GM04503 (cell line): ENCODE measurements around the gene GSTM3.
"Not testable (repeated sequence)": the region's sequence is repeated elsewhere in the genome, so short reads cannot be mapped to it uniquely, and the experiment has no call there.

ENCODE experiments used
- DNase-seq: peaks from one replicate; pipeline ENCODE4 v3.0.0-alpha.2; 2012; ENCODE audit warnings: low read depth

The GSTM3 gene

GRCh38 chr1:109695138-109695537 is 45.7 kb downstream of the GSTM3 start:
- not testable (repeated sequence) for DNase-seq

GRCh38 chr1:109694400-109694799 is 46.4 kb downstream of the GSTM3 start:
- DNase-seq: not testable (repeated sequence)

- no peak for DNase-seq
Observed at GRCh38 chr1:109691759-109692158, 49.1 kb downstream of the GSTM3 start.

GRCh38 chr1:109689844-109690405 is 50.9 kb downstream of the GSTM3 start:
- DNase-seq: no peak

- DNase-seq: no peak
Observed at GRCh38 chr1:109687641-109688499, 53.0 kb downstream of the GSTM3 start, which contains the start of gene GSTM1. Gene GSTM1 (plus strand): TSS chr1:109687817. CDS start chr1:109687874, 57 bp downstream.

GRCh38 chr1:109687109-109687508 is 53.7 kb downstream of the GSTM3 start:
- not testable (repeated sequence) for DNase-seq

- DNase-seq: not testable (repeated sequence)
Observed at GRCh38 chr1:109685890-109686289, 54.9 kb downstream of the GSTM3 start.

- not testable (repeated sequence) for DNase-seq
Observed at GRCh38 chr1:109685399-109685798, 55.4 kb downstream of the GSTM3 start.

- not testable (repeated sequence) for DNase-seq
Observed at GRCh38 chr1:109684777-109685176, 56.1 kb downstream of the GSTM3 start.
